Adrenal gland (tissue), 12 donors: ENCODE measurements around the gene SLC25A15. TPM values are rescaled to one million over a fixed set of nuclear protein-coding genes. Genes with fewer than 3 reads are reported as not detected.

Experiments used
- DNase-seq, 7 donors: peaks; one replicate each; pipeline ENCODE4 v3.0.0-alpha.2; 2019 to 2020
- H3K27ac ChIP-seq, 5 donors: fragments of 200-600 bp; sonication (generic) in 4 of 5; 1 replicate in 3 of 5; 2 replicates in 2 of 5; pipeline versions ENCODE4 v1.5.1 to v1.8.0; 2016 to 2020; ENCODE audit warnings: mild to moderate bottlenecking in 1 of 5
- H3K27me3 ChIP-seq: fragments of 200-600 bp; 2 replicates; pipeline ENCODE4 v1.8.0; 2021
- H3K36me3 ChIP-seq, 2 donors: fragments of 200-600 bp; replicated peaks in 1 of 2; 1 replicate in 1 of 2; 2 replicates in 1 of 2; pipeline versions ENCODE4 v1.5.1 to v1.8.0; 2018 to 2022
- H3K4me1 ChIP-seq, 2 donors: fragments of 200-600 bp; replicated peaks in 1 of 2; 1 replicate in 1 of 2; 2 replicates in 1 of 2; pipeline versions ENCODE4 v1.5.1 to v1.8.0; 2018 to 2021
- H3K4me3 ChIP-seq, 4 donors: fragments of 200-600 bp; sonication (generic) in 3 of 4; one replicate each; pipeline ENCODE4 v1.5.1; 2016 to 2018
- H3K9me3 ChIP-seq, 3 donors: fragments of 200-600 bp; sonication (generic) in 1 of 3; replicated peaks in 1 of 3; 1 replicate in 2 of 3; 2 replicates in 1 of 3; pipeline versions ENCODE4 v1.5.1 to v1.8.0; 2016 to 2021
- CTCF ChIP-seq, 6 experiments: fragments of 450-650 bp in 4 of 6; fragments of 200-600 bp in 2 of 6; sonication (generic) in 1 of 6; IDR thresholded peaks; 1 replicate in 5 of 6; 2 replicates in 1 of 6; pipeline versions ENCODE4 v1.5.1 to v1.8.0; 2016 to 2021; ENCODE audit warnings: antibody characterized with exemption in 6 of 6, mild to moderate bottlenecking in 2 of 6, moderate library complexity in 1 of 6
- POLR2A ChIP-seq, 2 donors: fragments of 450-650 bp; IDR thresholded peaks; one replicate each; pipeline ENCODE4 v1.6.1; 2017; ENCODE audit warnings: antibody characterized with exemption in 2 of 2, mild to moderate bottlenecking in 2 of 2, moderate library complexity in 1 of 2
- WGBS, 4 donors: extraction: QIAGEN DNeasy Blood & Tissue Kit in 2 of 4; methylation state at CpG; one replicate each; pipeline versions ENCODE4 v1.1.5 to v1.1.7; 2013 to 2017; 5-methylcytosine and 5-hydroxymethylcytosine counted together
- intact Hi-C, 2 donors: fragments of 100-400 bp; cut with DNase I; formaldehyde crosslinking; loops; one replicate each; pipeline versions ENCODE4 v1.14.1 to v1.15.0; 2022 to 2023
- polyA plus RNA-seq, 3 donors: library from polyadenylated mRNA; stranded (reverse); fragments of 200-250 nt in 2 of 3; fragments of 350-450 nt in 1 of 3; fragmentation: Illumina TruSeq in 1 of 3; extraction: RNeasy Lipid Tissue Mini Kit (QIAGEN cat#74804) in 1 of 3; gene quantifications; one replicate each; pipeline ENCODE4 v1.2.3, GENCODE V29; 2013 to 2014
- total RNA-seq, 9 donors: library from RNA; depleted of rRNA in 4 of 9; stranded (reverse); fragments of >200 nt in 4 of 9; fragments of 120-200 nt in 1 of 9; fragmentation: NEBNext Ultra II Directional in 1 of 9; extraction: Animal tissue kit (Norgen Biotek cat#: 25700) in 1 of 9; gene quantifications; one replicate each; pipeline versions ENCODE4 v1.1.0 to v1.2.4, GENCODE V29; 2013 to 2023
- donor health status: healthy with polysubstance abuse.
- donor health status: Bipolar disorder and iron deficiency.
- donor health status: DM: yes; HTN: yes; CAD: no.
- donor health status: DM: no; HTN: no; CAD: no.
- donor health status: DM: no; HTN: no; CAD: no.
- donor health status: DM: yes; HTN: yes; CAD: no.

The SLC25A15 gene
- total and polyA plus RNA-seq, 12 donors = 0.32 to 27.9 (median 4.0) TPM

GRCh38 chr13:40799508-40799907 lies 10.1 kb downstream of the SLC25A15 start:
- DNase-seq = no peak
- Histone ChIP-seq H3K4me1 (no peaks in the 10 kb centered on the region), H3K9me3 (no peaks in the 10 kb centered on the region), H3K36me3 (peaks cover 0 to 6% of the 10 kb centered on the region in 2 donors), H3K27ac (no peak overlapping the region), H3K4me3 (no peak overlapping the region), H3K27me3 (no peaks in the 10 kb centered on the region)
- WGBS, 4 donors = 94 to 98% (median 95%) methylated on average over 4 of the region's 4 CpGs
- intact Hi-C loops = no loop called here
- TF ChIP-seq CTCF (IDR thresholded peaks at IDR 0.05) (no peak), POLR2A (IDR thresholded peaks at IDR 0.05) (no peak)

DNA sequence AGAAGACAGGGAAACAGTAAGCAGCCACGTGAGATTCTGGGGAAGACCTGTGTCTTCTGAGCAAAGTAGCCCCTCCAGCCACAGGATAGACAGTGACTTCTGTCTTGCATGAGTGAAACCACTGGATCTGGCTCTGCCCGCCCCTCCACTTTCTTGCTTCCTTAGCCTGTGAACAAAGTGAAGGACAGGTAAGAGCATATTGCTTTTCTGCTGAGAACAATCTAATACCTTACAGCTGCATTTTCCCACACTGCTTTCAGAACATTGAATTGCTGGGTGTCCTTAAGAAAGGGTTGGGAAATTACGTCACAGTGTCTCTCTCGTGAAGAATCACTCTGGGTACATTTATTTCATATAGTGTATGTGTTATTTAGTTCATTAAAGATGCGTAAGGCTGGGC lies 11.1 kb downstream of the SLC25A15 start:
- Histone ChIP-seq H3K36me3 (peaks cover 0 to 6% of the 10 kb centered on the region in 2 donors), H3K9me3 (no peaks in the 10 kb centered on the region), H3K4me3 (no peak overlapping the region), H3K4me1 (no peaks in the 10 kb centered on the region), H3K27ac (no peak overlapping the region), H3K27me3 (no peaks in the 10 kb centered on the region)
- 73 to 88% (median 82%) methylated on average over 5 of the region's 5 CpGs for WGBS, 4 donors
- no peak for TF ChIP-seq CTCF (IDR thresholded peaks at IDR 0.05)
- TF ChIP-seq POLR2A (IDR thresholded peaks at IDR 0.05) = no peak
- DNase-seq = no peak
- intact Hi-C loops = no loop called here

- WGBS, 4 donors = 90 to 96% (median 94%) methylated on average over 6 of the region's 6 CpGs
- Histone ChIP-seq H3K4me1 (no peaks in the 10 kb centered on the region), H3K27ac (no peak overlapping the region), H3K27me3 (no peaks in the 10 kb centered on the region), H3K36me3 (peaks cover 0 to 6% of the 10 kb centered on the region in 2 donors), H3K9me3 (no peaks in the 10 kb centered on the region), H3K4me3 (no peak overlapping the region)
- TF ChIP-seq CTCF (IDR thresholded peaks at IDR 0.05) = no peak
- no peak for TF ChIP-seq POLR2A (IDR thresholded peaks at IDR 0.05)
- intact Hi-C loops = no loop called here
- DNase-seq = no peak
Observed at GRCh38 chr13:40801255-40802217, 12.1 kb downstream of the SLC25A15 start.

GRCh38 chr13:40803316-40803715 lies 13.9 kb downstream of the SLC25A15 start:
- DNase-seq = no peak
- H3K4me1 ChIP-seq = no peaks in the 10 kb centered on the region
- intact Hi-C loops = no loop called here
- H3K9me3 ChIP-seq = no peaks in the 10 kb centered on the region
- TF ChIP-seq POLR2A (IDR thresholded peaks at IDR 0.05) (no peak), CTCF (IDR thresholded peaks at IDR 0.05) (no peak)
- peaks cover 0 to 6% of the 10 kb centered on the region in 2 donors for H3K36me3 ChIP-seq
- no peak overlapping the region for H3K27ac ChIP-seq
- no peak overlapping the region for H3K4me3 ChIP-seq
- 96 to 98% (median 97%) methylated on average over 5 of the region's 5 CpGs for WGBS, 4 donors
- no peaks in the 10 kb centered on the region for H3K27me3 ChIP-seq
